Heart left ventricle (tissue), 13 donors: ENCODE results near the gene TYW1.
"Not testable (repeated sequence)": the region's sequence is repeated elsewhere in the genome, so short reads cannot be mapped to it uniquely, and the experiment has no call there.

Source experiments
- CTCF ChIP-seq, 12 donors: fragments of 200-600 bp; sonication (generic) in 4 of 12; IDR thresholded peaks; one replicate each; pipeline versions ENCODE4 v1.5.0 to v1.8.0; 2018 to 2022; ENCODE audit warnings: antibody characterized with exemption in 12 of 12, mild to moderate bottlenecking in 5 of 12
- POLR2A ChIP-seq, 2 donors: fragments of 450-650 bp; IDR thresholded peaks; one replicate each; pipeline ENCODE4 v1.6.1; 2017; ENCODE audit warnings: antibody characterized with exemption in 2 of 2, mild to moderate bottlenecking in 2 of 2, moderate library complexity in 2 of 2
- donor health status: ischemic (EF 13 %, LVEDD 7.1; RV severe dilation, severe dysfunction).
- donor health status: DM: no; HTN: yes; CAD: no.
- donor health status: DM: no; HTN: no; CAD: no.
- donor health status: ischemic (EF 25% LVEDD 6.9; RV normal size, moderate dysfunction).
- donor health status: ischemic (EF 25% LVEDD 5.7; RV mildly dilated, moderate dysfunction).
- donor health status: ischemic (EF 35%, LVEDD 5.7; RV mildly dilated, moderate dysfunction).
- donor health status: nonischemic (EF 11% LVEDD 7.7; RV severe dilation, severe dysfunction).
- donor health status: DM: yes; HTN: yes; CAD: no.
- donor health status: PGD.
- donor health status: ischemic (EF 29% LVEDD 5.4; RV normal size, mild dysfunction).
- donor health status: nonischemic (EF 23%, LVEDD 6.1; RV moderate dilation, normal function).

- not testable (repeated sequence) for TF ChIP-seq CTCF, POLR2A (IDR thresholded peaks at IDR 0.05)
Measured at GRCh38 chr7:67137489-67137888, 140.9 kb downstream of the TYW1 start.
